GM18858 (cell line): ENCODE data around the gene CLIC6.
"Not testable (repeated sequence)": the region's sequence is repeated elsewhere in the genome, so short reads cannot be mapped to it uniquely, and the experiment has no call there.

Experiments used
- ATAC-seq: cut with Tn5 transposase; IDR thresholded peaks from one replicate; pipeline ENCODE4 v1.9.1; 2021; ENCODE audit not compliant: unreplicated experiment

CLIC6 gene

DNA sequence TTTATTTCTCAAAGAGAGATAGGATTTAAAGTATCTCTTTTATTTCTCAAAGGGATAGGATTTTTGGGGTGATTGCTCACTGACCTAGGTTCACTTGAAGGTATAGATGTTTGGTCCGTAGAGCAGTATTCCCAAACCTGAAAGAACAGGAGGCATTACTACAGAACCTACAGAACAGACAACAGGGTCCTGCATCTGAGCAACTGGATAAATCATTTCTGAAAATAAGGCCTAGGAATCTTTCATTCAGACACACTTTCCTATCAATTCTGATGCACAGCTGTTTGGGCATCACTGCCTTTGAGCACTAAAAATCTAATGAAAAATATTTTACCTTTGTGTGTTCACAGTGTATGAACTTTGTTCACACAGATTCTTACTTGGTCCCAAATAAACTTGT lies 17.2 kb upstream of the CLIC6 start:
- ATAC-seq: no peak

DNA sequence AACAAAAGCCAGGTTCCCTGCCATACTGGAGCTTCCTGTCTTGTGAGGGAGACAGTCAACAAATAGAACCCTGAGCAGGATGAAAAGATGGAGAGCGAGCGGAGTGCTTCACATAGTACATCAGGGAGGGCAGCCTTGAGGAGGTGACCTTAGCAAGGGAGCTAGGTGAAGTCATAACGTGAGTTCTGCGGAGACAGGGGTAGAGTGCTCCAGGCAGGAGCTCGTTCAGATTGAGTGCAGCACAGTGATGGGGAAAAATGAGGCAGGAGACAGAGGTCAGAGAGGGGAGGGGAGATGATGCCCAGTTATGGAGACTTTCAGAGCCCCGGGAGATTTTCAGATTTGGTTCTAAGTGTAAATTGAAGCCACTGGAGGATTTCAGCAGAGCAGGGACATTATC lies 15.3 kb upstream of the CLIC6 start:
- ATAC-seq: no peak

DNA sequence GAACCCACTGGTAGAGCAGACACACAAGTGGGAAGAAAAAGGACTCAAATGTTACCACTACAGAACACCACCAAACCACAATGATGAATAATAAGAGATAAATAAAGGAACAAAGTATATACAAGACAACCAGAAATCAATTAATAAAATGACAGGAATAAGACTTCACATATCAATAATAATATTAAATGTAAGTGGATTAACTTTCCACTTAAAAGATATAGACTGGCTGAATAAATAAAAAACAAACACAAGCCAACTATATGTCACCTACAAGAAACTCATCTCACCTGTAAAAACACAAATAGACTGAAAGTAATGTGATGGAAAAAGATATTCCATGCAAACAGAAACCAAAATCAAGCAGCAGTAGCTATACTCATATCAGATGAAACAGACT lies 6.9 kb upstream of the CLIC6 start:
- ATAC-seq: no peak

DNA sequence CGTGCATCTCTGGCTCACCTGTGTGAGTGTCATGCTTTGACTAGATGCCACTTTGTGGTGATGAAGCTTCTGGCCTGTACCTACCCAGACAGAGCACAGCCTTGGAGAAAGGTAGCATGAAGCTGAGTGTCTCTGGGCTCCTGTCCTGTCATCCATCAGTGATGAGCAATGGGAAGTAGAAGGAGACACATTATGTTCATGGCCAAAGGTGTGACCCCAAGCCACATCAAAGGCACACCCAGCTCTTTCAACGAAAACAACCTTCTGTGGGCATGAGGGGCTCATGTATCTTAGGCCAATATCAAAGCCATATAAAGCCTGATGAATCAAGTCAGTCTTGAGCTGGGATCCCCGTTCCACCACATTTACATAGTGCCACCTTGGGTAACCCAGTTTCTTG lies 1.0 kb upstream of the CLIC6 start:
- no peak for ATAC-seq

DNA sequence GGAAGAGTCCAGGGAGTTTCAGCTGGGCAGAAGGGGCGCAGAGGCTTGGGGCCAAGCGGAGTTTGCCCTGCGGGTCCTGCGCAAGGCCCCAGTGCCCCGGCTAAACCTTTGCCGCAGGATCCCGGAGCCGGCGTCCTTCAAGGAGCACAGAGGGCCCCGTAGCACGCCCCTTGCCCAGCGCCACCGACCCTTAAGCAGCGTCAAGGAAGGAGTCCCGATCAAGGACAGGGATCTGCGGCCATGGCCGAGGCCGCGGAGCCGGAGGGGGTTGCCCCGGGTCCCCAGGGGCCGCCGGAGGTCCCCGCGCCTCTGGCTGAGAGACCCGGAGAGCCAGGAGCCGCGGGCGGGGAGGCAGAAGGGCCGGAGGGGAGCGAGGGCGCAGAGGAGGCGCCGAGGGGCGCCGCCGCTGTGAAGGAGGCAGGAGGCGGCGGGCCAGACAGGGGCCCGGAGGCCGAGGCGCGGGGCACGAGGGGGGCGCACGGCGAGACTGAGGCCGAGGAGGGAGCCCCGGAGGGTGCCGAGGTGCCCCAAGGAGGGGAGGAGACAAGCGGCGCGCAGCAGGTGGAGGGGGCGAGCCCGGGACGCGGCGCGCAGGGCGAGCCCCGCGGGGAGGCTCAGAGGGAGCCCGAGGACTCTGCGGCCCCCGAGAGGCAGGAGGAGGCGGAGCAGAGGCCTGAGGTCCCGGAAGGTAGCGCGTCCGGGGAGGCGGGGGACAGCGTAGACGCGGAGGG lies 520 bp downstream of the CLIC6 start:
- no peak for ATAC-seq

DNA sequence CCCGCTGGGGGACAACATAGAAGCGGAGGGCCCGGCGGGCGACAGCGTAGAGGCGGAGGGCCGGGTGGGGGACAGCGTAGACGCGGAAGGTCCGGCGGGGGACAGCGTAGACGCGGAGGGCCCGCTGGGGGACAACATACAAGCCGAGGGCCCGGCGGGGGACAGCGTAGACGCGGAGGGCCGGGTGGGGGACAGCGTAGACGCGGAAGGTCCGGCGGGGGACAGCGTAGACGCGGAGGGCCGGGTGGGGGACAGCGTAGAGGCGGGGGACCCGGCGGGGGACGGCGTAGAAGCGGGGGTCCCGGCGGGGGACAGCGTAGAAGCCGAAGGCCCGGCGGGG lies 1.1 kb downstream of the CLIC6 start:
- not testable (repeated sequence) for ATAC-seq

DNA sequence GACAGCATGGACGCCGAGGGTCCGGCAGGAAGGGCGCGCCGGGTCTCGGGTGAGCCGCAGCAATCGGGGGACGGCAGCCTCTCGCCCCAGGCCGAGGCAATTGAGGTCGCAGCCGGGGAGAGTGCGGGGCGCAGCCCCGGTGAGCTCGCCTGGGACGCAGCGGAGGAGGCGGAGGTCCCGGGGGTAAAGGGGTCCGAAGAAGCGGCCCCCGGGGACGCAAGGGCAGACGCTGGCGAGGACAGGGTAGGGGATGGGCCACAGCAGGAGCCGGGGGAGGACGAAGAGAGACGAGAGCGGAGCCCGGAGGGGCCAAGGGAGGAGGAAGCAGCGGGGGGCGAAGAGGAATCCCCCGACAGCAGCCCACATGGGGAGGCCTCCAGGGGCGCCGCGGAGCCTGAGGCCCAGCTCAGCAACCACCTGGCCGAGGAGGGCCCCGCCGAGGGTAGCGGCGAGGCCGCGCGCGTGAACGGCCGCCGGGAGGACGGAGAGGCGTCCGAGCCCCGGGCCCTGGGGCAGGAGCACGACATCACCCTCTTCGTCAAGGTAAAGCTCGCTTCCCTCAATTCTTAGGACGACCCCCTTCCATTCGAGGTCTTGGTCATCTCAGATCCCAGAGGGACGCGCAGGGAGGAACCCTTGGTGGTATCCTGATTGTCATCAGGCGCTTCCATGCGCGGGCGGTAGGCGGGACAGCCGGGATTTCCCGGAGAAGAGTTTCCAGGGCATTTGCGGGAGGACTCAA lies 1.6 kb downstream of the CLIC6 start:
- ATAC-seq: no peak

DNA sequence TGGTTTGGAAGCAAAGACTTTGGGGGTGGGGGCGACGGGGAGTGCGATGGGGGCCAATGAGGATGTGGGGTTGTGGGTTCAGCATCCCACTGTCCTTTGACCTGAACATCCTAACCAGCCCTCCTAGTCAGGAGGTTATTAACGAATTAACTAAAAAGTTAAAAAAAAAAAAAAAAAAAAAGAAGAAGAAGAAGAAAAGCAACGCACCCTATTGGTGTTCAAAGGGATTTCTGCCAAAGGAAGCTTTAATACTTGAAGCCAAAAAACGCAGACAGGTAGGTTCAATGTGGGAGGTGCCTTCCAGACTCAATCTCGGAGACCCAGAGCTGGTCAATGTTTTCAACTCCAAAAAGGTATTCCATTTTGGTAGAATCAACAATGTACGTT lies 2.2 kb downstream of the CLIC6 start:
- no peak for ATAC-seq

DNA sequence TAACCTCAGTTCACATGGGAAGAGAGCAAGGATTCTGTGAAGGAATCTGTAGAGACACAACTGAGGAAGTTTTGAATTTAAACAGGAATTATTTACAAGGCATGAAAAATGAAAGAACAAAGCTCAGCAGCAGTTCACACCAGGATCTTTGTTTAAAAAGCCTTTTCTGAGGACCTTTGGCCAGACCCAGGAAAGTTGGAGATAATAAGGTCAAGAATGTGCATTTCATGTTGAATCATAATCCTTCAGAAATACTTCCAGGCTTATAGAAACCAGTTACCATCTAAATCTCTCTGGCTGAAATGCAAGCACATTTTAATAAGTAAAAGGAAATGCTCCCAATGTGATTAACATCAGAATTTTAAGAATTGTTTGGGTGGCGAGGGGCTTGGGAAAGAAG lies 2.7 kb downstream of the CLIC6 start:
- ATAC-seq: no peak

DNA sequence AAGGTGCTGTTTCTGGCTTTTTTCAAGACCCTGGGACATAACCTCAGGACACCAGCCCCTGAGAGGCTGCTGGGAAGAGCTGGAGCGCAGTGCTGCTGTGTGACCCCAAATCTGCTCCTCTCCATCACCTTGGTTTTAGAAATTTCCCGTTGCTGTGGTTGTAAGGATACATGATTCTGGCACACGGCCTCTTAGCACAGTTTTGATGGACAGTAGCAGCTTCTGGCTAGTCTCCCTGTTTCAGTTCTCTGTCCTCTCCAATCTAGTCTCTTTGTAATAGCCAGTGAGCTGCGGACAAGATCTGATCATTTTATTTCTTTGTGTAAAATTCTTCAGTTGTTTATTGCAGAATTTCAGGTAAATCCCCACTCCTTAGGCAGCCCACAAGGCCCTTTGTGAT lies 3.1 kb downstream of the CLIC6 start:
- no peak for ATAC-seq

DNA sequence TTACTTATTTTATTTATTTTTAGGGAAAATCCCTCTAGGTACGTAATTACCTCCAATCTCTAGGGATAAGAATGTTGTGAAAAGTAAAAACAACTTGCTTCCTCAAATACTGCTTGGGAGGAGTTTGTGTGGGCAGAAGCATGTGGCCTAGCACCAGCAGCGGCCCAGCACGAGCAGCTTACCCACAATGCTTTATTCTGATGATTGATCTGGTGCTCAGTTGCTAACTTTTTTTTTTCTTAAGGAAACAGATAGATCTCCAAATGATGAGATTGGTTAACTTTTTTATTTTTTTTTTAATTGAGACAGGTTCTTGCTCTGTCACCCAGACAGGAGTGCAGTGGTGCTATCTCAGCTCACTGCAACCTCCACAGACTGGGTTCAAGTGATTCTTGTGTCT lies 4.2 kb downstream of the CLIC6 start:
- no peak for ATAC-seq

DNA sequence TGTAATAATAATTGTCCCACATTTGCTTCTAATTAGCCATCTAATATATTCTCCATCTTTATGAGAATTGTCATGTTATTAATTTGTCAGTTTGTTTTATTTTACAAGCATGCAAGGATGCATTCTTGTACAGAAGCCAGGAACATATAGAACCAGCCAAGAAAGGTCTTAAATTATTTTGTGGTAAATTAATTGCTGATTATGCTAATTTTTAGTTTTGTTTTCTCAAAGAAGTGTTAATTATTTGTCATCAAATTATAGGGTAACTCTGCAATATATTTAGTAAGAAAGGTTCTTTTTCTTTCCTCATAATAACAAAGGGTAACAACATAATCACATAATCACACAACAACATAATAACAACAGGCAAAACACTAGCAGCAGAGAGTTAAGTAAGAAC lies 5.7 kb downstream of the CLIC6 start:
- ATAC-seq: no peak

DNA sequence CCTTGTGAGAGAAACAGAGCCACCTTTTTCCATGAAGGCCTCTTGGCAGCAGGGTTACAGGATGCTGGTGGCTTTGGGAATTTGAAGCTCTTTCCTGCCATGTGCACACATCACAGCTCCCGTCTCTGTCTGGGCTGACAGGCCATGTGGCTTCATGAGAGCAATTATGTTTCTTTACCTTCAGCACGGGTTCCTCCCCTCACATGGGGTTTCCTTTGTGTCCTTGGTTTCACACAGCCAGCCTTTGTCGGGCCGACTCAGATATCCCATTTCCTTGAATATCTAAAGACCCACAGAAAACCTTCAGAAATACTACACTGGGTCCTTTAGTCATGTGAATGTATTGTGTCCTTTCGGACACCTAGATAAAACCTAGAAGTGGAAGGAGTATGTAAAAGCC lies 7.1 kb downstream of the CLIC6 start:
- ATAC-seq: no peak

DNA sequence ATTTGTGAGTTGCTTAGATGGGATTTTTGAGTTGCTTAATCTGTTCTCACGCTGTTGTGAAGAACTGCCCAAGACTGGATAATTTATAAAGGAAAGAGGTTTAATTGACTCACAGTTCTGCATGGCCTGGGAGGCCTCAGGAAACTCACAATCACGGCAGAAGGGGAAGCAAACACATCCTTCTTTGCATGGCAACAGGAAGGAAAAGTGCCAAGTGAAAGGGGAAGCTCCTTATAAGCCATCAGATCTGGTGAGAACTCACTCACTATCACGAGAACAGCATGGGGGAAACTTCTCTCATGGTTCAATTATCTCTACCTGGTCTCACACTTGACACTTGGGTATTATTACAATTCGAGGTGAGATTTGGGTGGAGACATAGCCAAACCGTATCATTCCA lies 10.3 kb downstream of the CLIC6 start:
- ATAC-seq: no peak

DNA sequence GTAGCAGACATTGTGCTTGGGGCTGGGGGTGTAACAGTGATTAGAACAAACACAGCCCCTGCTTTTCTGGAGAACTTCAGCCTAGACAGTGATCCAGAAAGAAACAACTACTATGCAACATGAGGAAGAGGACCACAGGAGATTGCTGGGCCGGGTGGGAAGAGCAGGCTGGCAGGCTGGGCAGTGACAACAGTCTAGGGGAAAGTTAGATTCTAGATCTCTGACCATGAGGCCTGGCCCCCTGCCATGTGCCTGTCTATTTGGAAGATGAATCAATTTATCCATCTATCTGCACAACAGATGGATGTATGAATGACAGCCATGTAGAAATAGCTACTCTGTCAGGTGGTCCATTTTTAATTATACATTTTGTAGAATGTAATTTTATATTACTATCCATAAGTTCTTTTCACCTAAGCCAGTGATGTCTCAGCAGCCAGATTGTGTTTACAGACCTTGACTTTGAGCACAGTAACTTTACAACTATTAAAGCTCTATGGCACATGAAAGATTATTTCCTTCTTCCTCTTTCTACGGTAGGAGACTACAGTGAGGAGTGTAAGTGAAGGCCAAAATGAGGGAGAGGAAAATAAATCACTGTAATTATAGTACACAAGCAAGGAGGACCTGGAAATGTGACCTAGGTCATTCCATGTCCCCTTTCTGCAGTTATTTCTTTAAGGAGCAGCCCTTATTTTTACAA lies 15.5 kb downstream of the CLIC6 start:
- no peak for ATAC-seq

DNA sequence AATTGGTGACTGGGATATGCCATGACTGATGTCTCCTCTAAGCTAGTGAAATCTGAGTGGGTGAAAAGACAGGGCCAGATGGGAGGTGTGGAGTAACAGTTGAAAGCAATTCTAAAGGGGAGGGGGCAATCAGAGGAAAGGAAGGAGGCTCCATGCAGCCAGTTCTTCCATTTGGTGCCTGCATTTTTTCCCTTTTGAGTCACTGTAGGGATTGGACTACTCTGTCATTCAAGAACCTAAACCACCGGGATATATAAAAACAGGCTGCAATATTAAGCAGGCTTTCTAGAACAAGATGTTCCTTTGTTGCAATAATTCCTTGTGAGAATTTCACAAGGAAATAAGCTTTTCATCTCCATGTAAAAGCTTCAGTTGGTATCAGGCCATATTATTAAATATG lies 18.3 kb downstream of the CLIC6 start:
- no peak for ATAC-seq

DNA sequence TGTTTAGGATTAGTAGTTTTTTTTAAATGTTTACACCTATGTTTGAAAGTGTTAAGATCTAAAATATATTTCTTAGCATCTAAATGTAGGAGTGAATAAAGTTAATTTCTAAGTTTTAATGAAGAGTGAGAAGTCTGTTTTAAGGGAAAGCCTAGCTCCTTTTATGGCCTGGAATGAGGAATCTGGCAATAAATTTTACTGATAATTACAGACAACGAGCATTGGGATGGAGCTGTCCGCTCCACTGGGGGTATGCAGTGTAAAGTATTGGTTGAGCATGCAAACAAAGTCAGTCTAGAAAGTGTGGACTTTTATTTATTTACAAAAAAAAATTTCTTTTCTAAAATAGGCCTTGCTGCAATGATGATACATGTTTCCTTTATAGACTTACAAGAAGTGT lies 19.0 kb downstream of the CLIC6 start:
- no peak for ATAC-seq

DNA sequence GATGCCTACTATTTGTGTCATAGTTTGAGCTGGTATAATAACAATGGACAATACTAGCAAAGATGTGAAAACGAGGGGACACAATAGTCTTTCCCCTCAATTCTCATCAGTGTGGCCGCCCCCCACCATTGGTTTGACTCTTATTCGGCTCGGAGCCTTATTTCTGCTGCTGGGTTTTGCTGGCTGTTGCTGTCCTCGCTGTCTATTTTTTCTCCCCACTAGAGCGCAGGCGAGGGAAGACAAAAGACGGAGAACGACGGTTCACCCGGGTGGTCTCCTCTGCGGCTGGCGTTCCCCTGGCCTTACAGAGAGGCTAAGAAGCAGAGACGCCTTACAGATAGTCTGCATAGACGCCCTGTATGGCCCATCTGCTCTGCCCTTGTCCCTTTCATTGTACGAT lies 19.4 kb downstream of the CLIC6 start:
- ATAC-seq: no peak

DNA sequence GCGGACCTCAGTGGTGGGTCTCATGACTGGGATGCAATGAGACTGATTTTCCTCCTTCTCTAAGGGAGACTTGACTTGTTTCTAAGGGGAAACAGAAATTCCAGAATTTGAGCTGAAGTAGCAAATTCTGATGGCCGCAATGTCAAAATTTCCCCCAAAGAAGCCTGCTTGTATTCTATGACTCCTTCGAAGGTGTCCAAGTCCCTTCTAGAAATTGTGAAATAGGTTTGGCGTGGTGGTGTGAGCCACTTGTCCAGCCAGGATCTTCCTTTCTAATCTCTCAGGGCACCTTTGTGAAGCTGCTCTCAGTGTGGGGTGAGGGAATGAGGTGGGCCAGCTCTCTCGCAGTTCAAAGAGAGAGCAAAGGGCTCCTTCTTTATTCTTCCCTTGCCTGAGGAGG lies 19.9 kb downstream of the CLIC6 start:
- no peak for ATAC-seq

DNA sequence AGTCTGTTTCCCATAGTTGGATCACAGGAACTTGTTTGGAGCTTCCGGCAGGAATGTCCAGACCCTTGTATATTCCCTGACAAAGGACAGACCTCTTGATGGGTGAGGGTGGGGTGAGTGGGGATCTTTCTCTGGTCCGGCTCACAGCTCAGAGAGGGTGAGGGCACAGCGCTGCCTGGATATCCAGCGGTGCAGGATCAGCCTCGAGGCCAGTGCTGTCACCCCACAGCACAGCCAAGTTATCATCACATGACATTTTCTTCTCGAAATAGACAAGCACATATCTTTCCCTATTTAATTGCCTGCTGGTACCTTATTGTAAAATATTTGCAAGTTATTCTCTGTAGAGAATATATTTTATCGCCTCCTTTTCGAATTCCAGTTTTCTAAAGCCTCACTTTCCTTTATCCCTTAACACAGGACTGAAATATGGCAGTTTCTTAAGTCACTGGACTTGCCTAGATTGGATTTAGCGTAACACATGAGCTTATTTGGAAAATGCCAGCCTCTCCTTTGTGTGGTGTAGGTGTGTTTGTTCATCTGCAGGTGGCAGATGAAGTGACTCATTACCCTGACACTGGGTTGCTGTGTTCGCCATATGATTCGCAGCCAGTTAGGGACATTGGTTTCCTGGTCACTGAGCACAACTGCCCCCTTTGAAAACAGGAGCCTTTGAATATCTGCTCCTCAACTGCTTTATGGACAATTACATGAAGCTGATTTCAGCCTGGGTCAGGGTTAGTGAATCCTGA lies 21.4 kb downstream of the CLIC6 start:
- no peak for ATAC-seq

DNA sequence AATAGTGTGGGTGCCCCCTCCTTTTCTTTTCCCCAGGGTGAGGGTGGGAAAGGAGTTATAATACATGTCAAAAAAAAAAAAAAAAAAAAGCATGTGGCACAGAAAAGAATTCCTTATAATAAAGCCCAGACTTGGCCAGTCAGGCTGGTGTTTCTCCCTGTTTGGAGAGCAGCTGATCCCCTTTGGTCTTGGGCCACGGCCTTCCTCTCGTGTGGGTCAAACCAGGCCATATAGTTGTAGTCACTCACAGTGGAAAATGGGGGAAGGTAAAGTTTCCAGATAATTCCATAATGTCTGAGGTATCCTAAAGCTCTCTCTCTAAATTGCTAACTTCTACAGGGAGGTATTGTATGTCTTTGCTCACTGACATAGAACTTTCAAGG lies 22.0 kb downstream of the CLIC6 start:
- ATAC-seq: no peak
